H1 (cell line): Measurements from ENCODE around the gene TBC1D16. TPM values are rescaled to one million over a fixed set of nuclear protein-coding genes. Genes with fewer than 3 reads are reported as not detected.

ENCODE experiments used
- ATF2 ChIP-seq: IDR thresholded peaks from 2 replicates; pipeline ENCODE4 v1.6.1; 2012; ENCODE audit warnings: low read length, inconsistent platforms
- CHD2 ChIP-seq: IDR thresholded peaks from 2 replicates; pipeline ENCODE4 v1.6.1; 2012; ENCODE audit warnings: low read length, improper control_type of control experiment
- EGR1 ChIP-seq: IDR thresholded peaks from 2 replicates; pipeline ENCODE4 v1.6.1; 2011; ENCODE audit warnings: low read depth, low read length, borderline replicate concordance
- GABPA ChIP-seq: IDR thresholded peaks from 2 replicates; pipeline ENCODE4 v1.6.1; 2011; ENCODE audit warnings: mild to moderate bottlenecking, low read length, moderate library complexity, borderline replicate concordance; ENCODE audit not compliant: insufficient read depth
- JUN ChIP-seq: IDR thresholded peaks from 2 replicates; pipeline ENCODE4 v1.6.1; 2011; ENCODE audit warnings: low read depth, mild to moderate bottlenecking, improper control_type of control experiment, low read length
- JUND ChIP-seq: IDR thresholded peaks from 2 replicates; pipeline ENCODE4 v1.6.1; 2011; ENCODE audit warnings: mild to moderate bottlenecking, improper control_type of control experiment, low read length
- POLR2A ChIP-seq, 2 experiments: IDR thresholded peaks; 1 replicate in 1 of 2; 2 replicates in 1 of 2; pipeline ENCODE4 v1.6.1; 2011; ENCODE audit warnings: low read depth in 2 of 2, low read length in 2 of 2, mild to moderate bottlenecking in 2 of 2; ENCODE audit errors: control extremely low read depth in 1 of 2
- RXRA ChIP-seq: IDR thresholded peaks from 2 replicates; pipeline ENCODE4 v1.6.1; 2011; ENCODE audit warnings: low read depth, mild to moderate bottlenecking, low read length, moderate library complexity; ENCODE audit not compliant: insufficient read depth
- SAP30 ChIP-seq: fragments of 300-600 bp; sonication (generic); IDR thresholded peaks from 2 replicates; pipeline ENCODE4 v1.7.1; 2012; ENCODE audit warnings: low read length, moderate library complexity, mild to moderate bottlenecking, inconsistent platforms; ENCODE audit not compliant: insufficient read depth, insufficient replicate concordance
- SIRT6 ChIP-seq: IDR thresholded peaks from one replicate; pipeline ENCODE4 v1.7.1; 2012; ENCODE audit warnings: low read length, inconsistent platforms
- ZNF274 ChIP-seq: IDR thresholded peaks from 2 replicates; pipeline ENCODE4 v1.7.0; 2012; ENCODE audit warnings: low read length, borderline replicate concordance; ENCODE audit errors: extremely low read depth
- polyA plus RNA-seq, 7 experiments: library from polyadenylated mRNA; depleted of rRNA in 3 of 7; stranded (reverse) in 5 of 7; unstranded in 2 of 7; fragments of >200 nt in 5 of 7; fragments of 200-250 nt in 2 of 7; gene quantifications; 1 replicate in 5 of 7; 2 replicates in 1 of 7; 4 replicates in 1 of 7; pipeline versions ENCODE4 v1.2.1 to v1.2.3, GENCODE V29; 2011 to 2013; ENCODE audit warnings: missing spikeins in 2 of 7, mixed read lengths in 2 of 7
- total RNA-seq: library from RNA; stranded (reverse); fragmentation: NEBNext Ultra II Directional; extraction: Animal tissue kit (Norgen Biotek cat#: 25700); gene quantifications from 2 replicates; pipeline ENCODE4 v1.2.1, GENCODE V29; 2021

Gene TBC1D16
- total and polyA plus RNA-seq, 2 of the 8 experiments (the other 6 are each of a cell fraction or from before 2014, with no cell fraction given), result 21.1 to 109 TPM

DNA sequence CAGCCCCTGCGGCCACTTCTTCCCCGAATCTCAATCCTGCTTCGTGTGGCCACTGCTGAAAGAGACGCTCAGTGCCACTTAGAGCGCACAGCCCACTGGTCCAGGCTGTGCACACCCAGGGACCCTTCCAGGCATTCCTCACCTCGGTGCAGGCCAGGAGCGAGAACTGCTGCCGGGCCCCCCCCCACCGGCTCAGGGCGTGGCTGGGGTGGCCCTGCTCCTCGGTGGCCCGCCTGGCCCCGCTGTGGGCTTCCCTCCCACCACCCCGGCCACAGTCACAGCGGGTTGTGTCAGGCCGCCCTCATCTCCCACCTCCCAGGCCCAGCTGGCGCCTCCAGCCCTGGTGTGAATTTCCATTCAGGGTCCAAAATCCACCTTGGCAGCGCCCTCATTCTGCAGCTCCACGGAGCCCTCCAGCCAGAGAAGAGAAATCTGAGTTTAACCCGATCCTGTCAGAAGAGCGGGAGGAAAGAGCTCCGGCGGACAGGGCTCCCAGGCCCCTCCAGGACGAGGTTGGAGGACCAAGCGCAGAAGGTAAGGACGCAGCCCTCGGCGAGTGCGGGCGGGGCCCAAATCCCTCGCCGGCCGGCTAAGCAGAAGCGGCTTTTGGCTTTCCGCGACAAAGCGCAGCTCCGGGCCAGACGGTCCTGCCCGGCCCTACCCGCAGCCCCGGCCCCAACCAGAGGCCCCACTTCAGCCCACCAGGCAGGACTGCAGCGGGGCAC is 12.0 kb downstream of the TBC1D16 start (continued):
- no peak for TF ChIP-seq RXRA
- no peak for TF ChIP-seq GABPA
- no peak for TF ChIP-seq JUND
- no peak for TF ChIP-seq JUN
- TF ChIP-seq SAP30, result no peak
- no peak for TF ChIP-seq ATF2
- no peak for TF ChIP-seq SIRT6
- no peak for TF ChIP-seq EGR1
- TF ChIP-seq POLR2A (IDR thresholded peaks at IDR 0.05; ENCODE audit: control extremely low read depth in 1 of 2, low read depth in 2 of 2, low read length in 2 of 2), result no peak
- no peak for TF ChIP-seq ZNF274
- TF ChIP-seq CHD2, result no peak
